GM12878 (cell line): ENCODE measurements around the gene TK1.
A peak's percentile ranks its signal among the peaks of the same experiment; 100 is the strongest.

Experiments used
- ATF2 ChIP-seq: IDR thresholded peaks from 2 replicates; pipeline ENCODE4 v1.6.1; 2012; ENCODE audit warnings: low read length, inconsistent platforms
- CTCF ChIP-seq, 3 experiments: IDR thresholded peaks in 2 of 3; conservative IDR thresholded peaks in 1 of 3; 2 replicates each; pipeline ENCODE4 v1.5.1; 2011; ENCODE audit warnings: low read depth in 3 of 3, low read length in 3 of 3, mild to moderate bottlenecking in 3 of 3, control low read depth in 2 of 3, moderate library complexity in 2 of 3, inconsistent platforms in 1 of 3, mixed read lengths in 1 of 3; ENCODE audit not compliant: control insufficient read depth in 2 of 3, insufficient read depth in 1 of 3; ENCODE audit errors: extremely low read depth in 1 of 3
- JUND ChIP-seq: IDR thresholded peaks from 2 replicates; pipeline ENCODE4 v1.6.1; 2012; ENCODE audit warnings: low read depth, mild to moderate bottlenecking, low read length, improper control_type of control experiment, moderate library complexity
- NR2C2 ChIP-seq: IDR thresholded peaks from 2 replicates; pipeline ENCODE4 v1.6.1; 2011; ENCODE audit warnings: borderline replicate concordance, low read depth; ENCODE audit not compliant: control insufficient read depth, insufficient read length
- POLR2A ChIP-seq: IDR thresholded peaks from 2 replicates; pipeline ENCODE4 v1.6.1; 2011; ENCODE audit warnings: low read depth, mild to moderate bottlenecking, low read length
- RAD21 ChIP-seq: IDR thresholded peaks from 2 replicates; pipeline ENCODE4 v1.6.1; 2011; ENCODE audit warnings: mild to moderate bottlenecking, low read depth, low read length, moderate library complexity; ENCODE audit not compliant: insufficient read depth
- RAD51 ChIP-seq: fragments of 450-650 bp; IDR thresholded peaks from 2 replicates; pipeline ENCODE4 v1.6.1; 2016; ENCODE audit warnings: moderate library complexity, mild to moderate bottlenecking, inconsistent platforms
- RB1 ChIP-seq: fragments of 450-650 bp; formaldehyde crosslinking; IDR thresholded peaks from 2 replicates; pipeline ENCODE4 v1.6.1; 2017; ENCODE audit warnings: mild to moderate bottlenecking, borderline replicate concordance
- REST ChIP-seq: IDR thresholded peaks from 2 replicates; pipeline ENCODE4 v1.6.1; 2012; ENCODE audit warnings: mild to moderate bottlenecking, low read depth, low read length
- USF2 ChIP-seq: IDR thresholded peaks from 2 replicates; pipeline ENCODE4 v1.6.1; 2011; ENCODE audit warnings: low read depth, low read length, improper control_type of control experiment, borderline replicate concordance
- ZNF207 ChIP-seq: fragments of 450-650 bp; IDR thresholded peaks from 2 replicates; pipeline ENCODE4 v1.6.1; 2014; ENCODE audit warnings: antibody characterized with exemption, mild to moderate bottlenecking, borderline replicate concordance

GRCh38 chr17:78133971-78134898, 52.6 kb downstream of the TK1 start:
- peak; percentile 54; the same call in 1 of the 2 replicates for TF ChIP-seq RB1
- TF ChIP-seq POLR2A, result peak; percentile 76
- peak; percentile 75 for TF ChIP-seq RAD21
- TF ChIP-seq USF2, result no peak; the same call in 1 of the 2 replicates
- peak; percentile 79 for TF ChIP-seq RAD51
- TF ChIP-seq ZNF207, result no peak
- no peak for TF ChIP-seq JUND
- 0 out of 2 replicates have a peak, but pooled peaks have one; percentile 11 for TF ChIP-seq REST
- TF ChIP-seq CTCF (IDR thresholded peaks at IDR 0.05 in 2 of 3, conservative IDR thresholded peaks at IDR 0.05 in 1 of 3; ENCODE audit: control insufficient read depth in 2 of 3, extremely low read depth in 1 of 3, insufficient read depth in 1 of 3, low read depth in 3 of 3, low read length in 3 of 3), result peak; percentile 76 to 78 (median 76)
- no peak for TF ChIP-seq ATF2
- no peak for TF ChIP-seq NR2C2
